Cerebellar nuclear complex (tissue), 1 donor: ENCODE data around the gene CELF3.
"Not testable (repeated sequence)": the region's sequence is repeated elsewhere in the genome, so short reads cannot be mapped to it uniquely, and the experiment has no call there.

Experiments
- DNase-seq, 2 experiments: peaks; one replicate each; lab custom pipeline; 2025; lab: John Stamatoyannopoulos, UW

The CELF3 gene

GRCh38 chr1:151716771-151717631 is at the start of gene CELF3:
Gene CELF3, minus strand, starts transcription at chr1:151716803. Its CDS starts 783 bp downstream, at chr1:151716020.
- DNase-seq: peak; percentile 94 to 95

GRCh38 chr1:151763990-151764389 is 47.4 kb upstream of the CELF3 start:
- DNase-seq: no peak

- DNase-seq: peak in 1 of 2 experiments; percentile 74
These were observed 46.6 kb upstream of the CELF3 start, which contains the start of gene MRPL9 for GRCh38 chr1:151762941-151763921. Gene MRPL9, minus strand, starts transcription at chr1:151763496. Its CDS starts 17 bp downstream, at chr1:151763479.

GRCh38 chr1:151760597-151761385 is 44.2 kb upstream of the CELF3 start:
- no peak for DNase-seq

- DNase-seq: no peak
These were observed 42.6 kb upstream of the CELF3 start for GRCh38 chr1:151759241-151759640.

- no peak for DNase-seq
These were observed 39.7 kb upstream of the CELF3 start for GRCh38 chr1:151756291-151756690.

GRCh38 chr1:151741516-151741915 is 24.9 kb upstream of the CELF3 start:
- no peak for DNase-seq

- no peak for DNase-seq
These were observed 23.2 kb upstream of the CELF3 start for GRCh38 chr1:151739590-151740355.

- no peak for DNase-seq
These were observed 20.9 kb upstream of the CELF3 start for GRCh38 chr1:151737479-151737878.

- no peak for DNase-seq
These were observed 20.4 kb upstream of the CELF3 start for GRCh38 chr1:151737026-151737425.

- not testable (repeated sequence) for DNase-seq
These were observed 17.4 kb upstream of the CELF3 start for GRCh38 chr1:151733995-151734394.

GRCh38 chr1:151733126-151733525 is 16.5 kb upstream of the CELF3 start:
- no peak for DNase-seq

- no peak for DNase-seq
These were observed 13.3 kb upstream of the CELF3 start for GRCh38 chr1:151729966-151730291.

GRCh38 chr1:151729157-151729965 is 12.8 kb upstream of the CELF3 start:
- DNase-seq: no peak

- peak in 1 of 2 experiments; percentile 70 for DNase-seq
These were observed 11.8 kb upstream of the CELF3 start for GRCh38 chr1:151728151-151729054.

GRCh38 chr1:151723726-151724370 is 7.2 kb upstream of the CELF3 start:
- DNase-seq: no peak

- DNase-seq: no peak
These were observed 5.3 kb upstream of the CELF3 start for GRCh38 chr1:151721788-151722510.
